HG02642 (cell line): ENCODE data around the gene NVL.
"Not testable (repeated sequence)": the region's sequence is repeated elsewhere in the genome, so short reads cannot be mapped to it uniquely, and the experiment has no call there.

Experiments
- ATAC-seq: cut with Tn5 transposase; IDR thresholded peaks from one replicate; pipeline ENCODE4 v1.9.1; 2021; ENCODE audit warnings: mild to moderate bottlenecking; ENCODE audit not compliant: unreplicated experiment, poor library complexity

The NVL gene

DNA sequence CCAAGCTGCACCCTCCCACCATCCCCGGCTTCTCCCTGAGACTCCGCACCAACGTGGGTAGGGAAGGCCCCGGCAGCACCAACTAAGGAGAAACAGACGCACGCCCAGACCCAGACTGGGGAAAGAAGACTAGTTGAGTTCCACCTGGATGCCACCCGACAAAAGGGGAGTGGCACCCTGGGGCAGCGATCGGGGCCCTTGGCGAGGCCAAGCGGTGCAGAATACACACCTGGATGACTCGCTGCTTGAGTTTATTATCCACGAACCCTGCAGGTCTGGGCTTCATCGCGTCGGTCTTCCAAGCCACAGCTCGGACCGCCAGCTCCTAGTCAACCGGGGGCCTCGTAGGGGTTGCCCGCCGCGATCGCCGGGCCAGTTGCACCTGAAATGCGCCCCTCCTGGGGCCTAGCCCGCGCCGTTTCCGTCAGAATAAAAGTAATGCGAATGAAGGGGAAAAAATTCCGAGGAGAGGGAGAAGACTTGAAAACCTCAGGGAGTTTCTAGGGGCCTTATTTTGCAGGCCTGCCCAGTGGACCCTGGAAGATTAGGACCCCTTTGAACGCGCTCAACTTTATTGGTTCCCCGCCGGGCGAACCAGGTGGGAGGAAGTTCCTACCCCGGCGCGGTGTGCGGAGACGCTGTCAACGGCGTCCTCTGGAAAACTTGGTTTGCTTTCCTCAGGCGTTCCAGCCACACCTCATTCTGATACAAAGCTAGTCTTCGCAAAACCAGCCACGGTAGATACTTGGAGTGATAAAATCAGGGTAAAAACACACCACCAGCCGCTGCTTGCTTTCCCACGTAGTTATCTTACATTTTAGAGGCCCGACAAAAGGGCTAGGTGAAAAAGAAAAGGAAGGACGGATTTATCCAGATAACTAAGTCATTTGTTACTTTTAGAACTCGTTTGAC lies at the start of gene NVL:
NVL (minus strand) TSS at position 331 of the 912 bp plus-strand sequence; CDS start at position 286, 45 bp downstream.
- ATAC-seq, result peak; percentile 86

DNA sequence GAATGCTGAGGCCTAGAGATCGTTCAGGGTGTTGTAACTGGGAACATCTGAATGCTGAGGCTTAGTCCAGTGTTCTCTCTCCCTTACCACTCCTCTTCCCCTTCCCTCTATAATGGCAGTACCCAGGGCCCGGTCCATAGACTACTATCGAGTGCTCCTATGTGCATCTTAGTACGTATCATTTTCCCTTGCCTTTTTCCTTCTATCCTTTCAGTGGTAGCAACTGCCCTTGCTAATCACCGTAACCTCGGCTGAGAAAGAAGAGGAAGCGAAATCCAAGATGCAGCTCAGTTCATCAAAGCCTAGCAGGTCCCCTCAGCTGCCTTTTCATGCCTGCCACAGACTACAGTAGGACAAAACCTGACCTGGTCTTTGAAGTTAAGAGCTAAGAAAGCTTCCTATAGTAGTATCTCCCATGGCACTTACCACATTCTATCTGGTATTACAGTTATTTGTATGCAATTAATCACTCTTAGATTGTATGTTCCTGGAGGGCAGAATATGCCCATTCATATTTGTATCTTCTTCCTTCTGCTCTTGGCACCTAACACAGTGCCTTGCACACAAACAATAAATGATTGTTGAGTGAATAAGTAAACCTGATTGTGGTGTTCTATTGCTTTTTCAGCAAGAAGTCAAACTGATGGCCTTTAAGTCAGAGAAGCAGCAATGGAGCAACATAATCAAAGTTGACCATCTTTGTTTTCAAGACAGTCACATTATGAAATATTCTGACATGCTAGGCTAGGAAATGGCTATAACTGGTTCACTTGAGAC lies 49.1 kb upstream of the NVL start:
- ATAC-seq, result no peak

DNA sequence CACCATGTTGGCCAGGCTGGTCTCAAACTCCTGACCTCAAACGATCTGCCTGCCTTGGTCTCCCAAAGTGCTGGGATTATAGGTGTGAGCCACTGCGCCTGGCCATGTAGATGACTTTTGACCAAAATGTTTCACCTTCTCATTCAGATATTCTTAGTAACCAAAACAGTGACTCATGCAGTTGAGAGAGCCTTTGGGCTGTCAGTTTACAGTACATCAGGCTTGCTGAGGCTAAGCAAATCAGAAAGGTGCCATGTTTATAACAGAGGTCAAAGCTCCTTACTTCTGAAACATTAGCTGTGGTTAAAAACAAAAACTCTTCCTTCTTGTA lies 47.7 kb upstream of the NVL start:
- peak; percentile 45 for ATAC-seq

- no peak for ATAC-seq
These were observed 45.1 kb upstream of the NVL start for GRCh38 chr1:224375059-224375458.

GRCh38 chr1:224373008-224373590 lies 43.1 kb upstream of the NVL start:
- no peak for ATAC-seq

GRCh38 chr1:224368409-224368808 lies 38.4 kb upstream of the NVL start:
- peak; percentile 73 for ATAC-seq

GRCh38 chr1:224359207-224359606 lies 29.2 kb upstream of the NVL start:
- ATAC-seq, result no peak

DNA sequence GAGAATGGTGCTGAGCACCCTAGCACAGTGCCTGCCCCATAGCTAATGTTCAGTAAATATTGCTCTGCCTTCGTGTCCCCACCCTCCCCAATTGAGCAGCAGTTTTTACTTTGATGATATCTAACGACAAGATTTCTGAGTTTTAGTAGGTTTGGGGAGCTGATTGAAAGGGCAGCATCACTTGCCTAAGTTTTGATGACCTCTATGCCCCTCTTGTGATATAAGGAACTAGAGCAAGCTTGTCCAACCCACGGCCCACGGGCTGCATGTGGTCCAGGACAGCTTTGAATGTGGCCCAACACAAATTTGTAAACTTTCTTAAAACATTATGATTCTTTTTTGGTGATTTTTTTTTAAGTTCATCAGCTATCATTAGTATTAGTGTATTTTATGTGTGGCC lies 28.3 kb upstream of the NVL start:
- ATAC-seq, result no peak

- ATAC-seq, result no peak
These were observed 27.7 kb upstream of the NVL start for GRCh38 chr1:224357626-224358124.

- ATAC-seq, result peak; percentile 99
These were observed 27.0 kb upstream of the NVL start, which contains the start of gene CNIH4 for GRCh38 chr1:224356685-224357625. Gene CNIH4, plus strand, starts transcription at chr1:224356879. Its CDS starts 46 bp downstream, at chr1:224356925.

- no peak for ATAC-seq
These were observed 24.3 kb upstream of the NVL start for GRCh38 chr1:224353975-224354925.

- ATAC-seq, result not testable (repeated sequence)
These were observed 22.6 kb upstream of the NVL start for GRCh38 chr1:224352436-224353085.

DNA sequence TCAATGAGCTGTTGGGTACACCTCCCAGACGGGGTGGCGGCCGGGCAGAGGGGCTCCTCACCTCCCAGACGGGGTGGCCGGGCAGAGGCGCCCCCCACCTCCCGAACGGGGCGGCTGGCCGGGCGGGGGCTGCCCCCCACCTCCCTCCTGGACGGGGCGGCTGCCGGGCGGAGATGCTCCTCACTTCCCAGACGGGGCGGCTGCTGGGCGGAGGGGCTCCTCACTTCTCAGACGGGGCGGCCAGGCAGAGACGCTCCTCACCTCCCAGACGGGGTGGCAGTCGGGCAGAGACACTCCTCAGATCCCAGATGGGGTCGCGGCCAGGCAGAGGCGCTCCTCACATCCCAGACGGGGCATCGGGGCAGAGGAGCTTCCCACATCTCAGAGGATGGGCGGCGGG lies 19.7 kb upstream of the NVL start:
- not testable (repeated sequence) for ATAC-seq

GRCh38 chr1:224348137-224348536 lies 18.2 kb upstream of the NVL start:
- no peak for ATAC-seq

GRCh38 chr1:224343679-224344078 lies 13.7 kb upstream of the NVL start:
- no peak for ATAC-seq

DNA sequence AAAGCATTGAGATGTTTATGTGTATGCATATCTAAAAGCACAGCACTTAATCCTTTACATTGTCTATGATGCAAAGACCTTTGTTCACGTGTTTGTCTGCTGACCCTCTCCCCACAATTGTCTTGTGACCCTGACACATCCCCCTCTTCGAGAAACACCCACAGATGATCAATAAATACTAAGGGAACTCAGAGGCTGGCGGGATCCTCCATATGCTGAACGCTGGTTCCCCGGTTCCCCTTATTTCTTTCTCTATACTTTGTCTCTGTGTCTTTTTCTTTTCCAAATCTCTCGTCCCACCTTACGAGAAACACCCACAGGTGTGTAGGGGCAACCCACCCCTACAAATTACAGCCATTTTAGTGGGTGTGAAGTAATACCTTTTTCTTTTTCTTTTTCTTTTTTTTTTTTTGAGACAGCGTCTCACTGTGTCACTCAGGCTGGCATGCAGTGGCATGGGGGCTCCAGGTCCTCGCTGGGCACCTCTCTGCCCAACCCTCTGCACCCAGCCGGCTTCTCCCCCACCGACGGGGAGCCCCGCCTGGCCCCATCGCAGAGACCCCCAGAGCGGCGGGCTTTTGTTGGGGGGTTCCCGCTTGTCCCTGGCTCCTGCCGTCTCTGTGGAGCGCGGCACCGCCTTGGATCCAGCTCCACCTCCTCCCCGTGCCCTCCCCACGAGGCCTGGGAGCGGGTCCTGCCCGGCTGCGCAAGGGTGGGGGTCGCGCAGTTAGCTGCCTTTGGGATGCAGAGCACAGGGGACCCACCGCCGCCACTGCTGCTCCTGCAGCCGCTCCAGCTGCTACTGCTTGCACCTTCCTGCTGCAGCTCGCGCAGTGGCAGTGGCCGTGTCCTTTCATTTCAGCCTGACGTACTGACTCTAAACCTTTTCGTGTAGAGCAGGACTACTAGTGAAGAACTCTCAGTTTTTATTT lies 10.7 kb upstream of the NVL start:
- ATAC-seq, result peak; percentile 90

- no peak for ATAC-seq
These were observed 9.6 kb upstream of the NVL start for GRCh38 chr1:224339442-224340033.
